Thoracic aorta (tissue), 2 donors: ENCODE measurements around the gene ANKS6. TPM values are rescaled to one million over a fixed set of nuclear protein-coding genes. Genes with fewer than 3 reads are reported as not detected.

Experiments used
- ATAC-seq: fragments of 150-250 bp; one replicate; pipeline ENCODE4 v1.8.0; 2017; ENCODE audit warnings: low read depth; ENCODE audit not compliant: insufficient number of reproducible peaks, low FRiP score
- DNase-seq: peaks from one replicate; pipeline ENCODE4 v3.0.0-alpha.2; 2020; ENCODE audit warnings: low spot score
- H3K27ac ChIP-seq, 2 donors: fragments of 200-600 bp; sonication (generic); 1 replicate in 1 of 2; 2 replicates in 1 of 2; pipeline ENCODE4 v1.5.1; 2016; ENCODE audit warnings: mild to moderate bottlenecking in 2 of 2, moderate library complexity in 2 of 2
- H3K27me3 ChIP-seq: fragments of 200-600 bp; sonication (generic); replicated peaks from 2 replicates; pipeline ENCODE4 v1.6.0; 2016; ENCODE audit warnings: mild to moderate bottlenecking; ENCODE audit not compliant: insufficient read depth
- H3K36me3 ChIP-seq: fragments of 200-600 bp; sonication (generic); one replicate; pipeline ENCODE4 v1.5.1; 2016
- H3K4me1 ChIP-seq, 2 donors: fragments of 200-600 bp; sonication (generic); 1 replicate in 1 of 2; 2 replicates in 1 of 2; pipeline versions ENCODE4 v1.5.1 to v1.6.0; 2016; ENCODE audit warnings: low read depth in 2 of 2, mild to moderate bottlenecking in 1 of 2; ENCODE audit not compliant: control insufficient read depth in 1 of 2
- H3K4me3 ChIP-seq: fragments of 200-600 bp; sonication (generic); 2 replicates; pipeline ENCODE4 v1.5.1; 2016; ENCODE audit warnings: mild to moderate bottlenecking
- H3K9me3 ChIP-seq: fragments of 200-600 bp; sonication (generic); 2 replicates; pipeline ENCODE4 v1.5.1; 2016
- total RNA-seq, 2 donors: library from RNA; depleted of rRNA; stranded (reverse); fragments of >200 nt; gene quantifications; one replicate each; pipeline versions ENCODE4 v1.1.0 to v1.2.3, GENCODE V29; 2016
- TF ChIP-seq, protein P1 (sequence below): fragments of 200-600 bp; sonication (generic); IDR thresholded peaks from one replicate; pipeline ENCODE4 v1.5.1; 2019; ENCODE audit warnings: antibody characterized with exemption

Gene ANKS6
- total RNA-seq, 2 donors from 2014 or later, result 35.1 to 45.8 TPM

DNA sequence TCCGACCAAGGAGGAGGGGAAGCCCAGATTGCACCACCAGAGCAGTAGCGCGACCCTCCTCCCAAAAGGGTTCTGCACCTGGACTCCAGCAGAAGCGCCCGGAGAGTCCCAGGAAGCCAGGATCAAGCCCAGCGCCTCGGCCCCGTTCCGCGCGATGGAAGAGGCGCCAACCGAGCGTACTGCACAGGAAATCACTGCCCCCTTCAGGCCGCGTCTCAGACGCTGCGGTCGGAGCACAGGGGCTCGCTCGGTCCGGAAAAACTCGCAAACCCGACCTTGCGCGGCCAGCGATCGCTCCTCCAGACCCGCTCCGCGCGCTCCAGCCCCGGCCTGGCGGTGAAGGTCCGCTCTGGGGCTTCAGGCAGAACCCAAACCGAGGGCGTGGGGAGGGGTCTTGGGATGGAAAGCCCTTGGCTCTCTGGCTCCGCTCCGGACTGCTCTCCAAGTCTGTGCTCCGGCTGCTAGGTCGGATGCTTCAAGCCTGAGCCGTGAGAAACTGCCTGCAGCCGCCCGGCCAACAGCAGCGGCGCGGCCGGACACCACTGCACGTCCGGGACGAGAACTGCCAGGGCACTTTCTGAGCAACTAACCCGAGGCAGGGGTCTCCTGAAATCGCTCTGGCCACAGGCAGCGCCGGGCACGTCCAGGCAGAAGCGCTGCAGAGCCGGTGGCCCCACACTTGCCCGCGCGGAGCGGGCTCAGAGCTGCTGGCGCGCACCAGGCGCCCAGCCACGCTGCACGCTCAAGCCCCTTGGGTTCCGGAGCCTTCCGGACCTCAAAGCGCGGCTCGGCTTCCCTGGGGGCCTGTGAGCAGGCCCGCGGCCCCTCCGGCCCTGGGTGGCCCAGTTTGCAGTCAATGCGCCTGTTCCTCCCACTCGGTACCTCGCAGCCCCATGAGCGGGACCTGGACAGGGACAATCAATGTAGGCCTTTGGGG lies 88.9 kb downstream of the ANKS6 start:
- peaks cover 0 to 19% of the 10 kb centered on the region in 2 donors for H3K4me1 ChIP-seq
- TF ChIP-seq, protein P1, sequence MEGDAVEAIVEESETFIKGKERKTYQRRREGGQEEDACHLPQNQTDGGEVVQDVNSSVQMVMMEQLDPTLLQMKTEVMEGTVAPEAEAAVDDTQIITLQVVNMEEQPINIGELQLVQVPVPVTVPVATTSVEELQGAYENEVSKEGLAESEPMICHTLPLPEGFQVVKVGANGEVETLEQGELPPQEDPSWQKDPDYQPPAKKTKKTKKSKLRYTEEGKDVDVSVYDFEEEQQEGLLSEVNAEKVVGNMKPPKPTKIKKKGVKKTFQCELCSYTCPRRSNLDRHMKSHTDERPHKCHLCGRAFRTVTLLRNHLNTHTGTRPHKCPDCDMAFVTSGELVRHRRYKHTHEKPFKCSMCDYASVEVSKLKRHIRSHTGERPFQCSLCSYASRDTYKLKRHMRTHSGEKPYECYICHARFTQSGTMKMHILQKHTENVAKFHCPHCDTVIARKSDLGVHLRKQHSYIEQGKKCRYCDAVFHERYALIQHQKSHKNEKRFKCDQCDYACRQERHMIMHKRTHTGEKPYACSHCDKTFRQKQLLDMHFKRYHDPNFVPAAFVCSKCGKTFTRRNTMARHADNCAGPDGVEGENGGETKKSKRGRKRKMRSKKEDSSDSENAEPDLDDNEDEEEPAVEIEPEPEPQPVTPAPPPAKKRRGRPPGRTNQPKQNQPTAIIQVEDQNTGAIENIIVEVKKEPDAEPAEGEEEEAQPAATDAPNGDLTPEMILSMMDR, result no peak
- no peak overlapping the region for H3K27ac ChIP-seq
- ATAC-seq, result no peak
- no peaks in the 10 kb centered on the region for H3K27me3 ChIP-seq
- no peaks in the 10 kb centered on the region for H3K36me3 ChIP-seq
- no peak for DNase-seq
- no peaks in the 10 kb centered on the region for H3K9me3 ChIP-seq
- H3K4me3 ChIP-seq, result no peak overlapping the region

DNA sequence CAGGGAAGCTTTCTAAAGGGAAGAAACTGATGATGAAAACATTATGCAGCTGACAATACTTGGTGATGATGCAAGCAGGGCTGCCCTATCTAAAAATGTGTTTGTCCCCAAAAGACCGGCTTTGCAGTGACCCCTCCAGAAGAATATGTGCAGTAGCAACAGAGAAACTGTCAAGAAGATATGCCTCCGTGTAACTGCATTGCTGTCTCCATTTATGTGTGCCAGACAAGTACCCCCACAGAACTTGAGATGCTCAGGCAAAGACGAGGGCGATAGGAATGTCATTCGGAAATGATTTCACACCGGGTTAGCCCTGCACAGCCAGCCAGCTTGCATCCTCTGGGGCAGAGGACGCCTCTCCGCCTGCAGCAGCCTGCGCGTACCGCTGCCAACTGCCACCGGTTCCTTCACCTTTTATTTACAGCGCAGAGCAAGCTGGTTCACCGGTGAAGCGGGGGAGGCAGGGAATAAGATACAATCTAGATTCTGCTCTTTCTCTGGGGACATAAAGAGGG lies 89.6 kb downstream of the ANKS6 start:
- ATAC-seq, result no peak
- no peak for DNase-seq
- no peaks in the 10 kb centered on the region for H3K27me3 ChIP-seq

DNA sequence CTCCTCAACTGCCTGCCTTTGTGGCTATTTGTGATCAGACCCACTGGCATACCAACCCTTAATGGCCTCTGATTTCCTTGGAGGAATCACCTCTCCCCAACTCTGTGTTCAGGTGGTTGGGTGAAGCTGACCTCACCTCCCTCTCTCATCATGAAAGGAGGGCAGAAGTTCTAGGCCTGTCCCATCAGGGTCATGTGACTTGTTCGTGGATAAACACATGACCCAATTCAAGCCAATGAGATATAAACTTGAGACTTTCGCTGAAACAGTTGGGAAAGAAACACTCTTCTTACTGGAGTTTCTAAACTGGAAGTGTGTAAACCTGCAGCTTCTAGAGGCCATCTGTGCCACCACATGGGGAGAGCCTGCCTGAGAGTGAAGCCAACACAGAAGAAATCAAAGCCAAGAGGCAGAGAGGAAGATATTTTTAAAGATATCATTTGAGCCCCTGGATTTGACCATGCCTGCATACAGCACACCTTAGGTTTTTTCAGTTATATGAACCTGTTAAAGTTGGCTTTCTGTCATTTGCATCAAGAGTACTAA lies 93.4 kb downstream of the ANKS6 start:
- no peak overlapping the region for H3K4me3 ChIP-seq
- DNase-seq (no peak), ATAC-seq (no peak)
- H3K27ac ChIP-seq, result no peak overlapping the region
- H3K9me3 ChIP-seq, result no peaks in the 10 kb centered on the region
- H3K27me3 ChIP-seq, result no peaks in the 10 kb centered on the region
- TF ChIP-seq, protein P1, result no peak
- H3K36me3 ChIP-seq, result no peaks in the 10 kb centered on the region
- H3K4me1 ChIP-seq, result peaks cover 0 to 10% of the 10 kb centered on the region in 2 donors

More for the DNA sequence above, 89.6 kb downstream of the ANKS6 start:
- TF ChIP-seq, protein P1, result no peak
- H3K27ac ChIP-seq, result no peak overlapping the region
- H3K4me3 ChIP-seq, result no peak overlapping the region
- H3K36me3 ChIP-seq, result no peaks in the 10 kb centered on the region
- H3K4me1 ChIP-seq, result peaks cover 0 to 19% of the 10 kb centered on the region in 2 donors
- no peaks in the 10 kb centered on the region for H3K9me3 ChIP-seq

DNA sequence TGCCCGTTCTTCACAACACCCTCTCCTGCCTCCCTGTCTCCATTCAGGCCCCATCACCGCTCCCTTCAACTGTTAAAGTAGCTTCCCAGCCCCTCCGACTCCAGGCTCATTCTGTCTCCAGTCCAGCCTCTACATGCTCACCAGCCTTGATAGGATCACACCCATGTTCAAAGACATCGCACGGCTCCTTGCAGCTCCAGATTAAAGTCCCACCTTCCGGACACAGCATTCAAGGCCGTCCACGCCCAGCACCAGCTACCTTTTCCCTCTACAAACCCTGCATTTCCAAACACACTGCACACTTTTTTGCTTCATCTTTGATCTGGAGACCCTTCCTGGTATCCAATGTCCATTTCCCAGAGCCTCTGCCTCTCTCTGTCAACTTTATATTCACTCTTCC lies 94.0 kb downstream of the ANKS6 start:
- Histone ChIP-seq H3K27me3 (no peaks in the 10 kb centered on the region), H3K9me3 (no peaks in the 10 kb centered on the region), H3K4me3 (no peak overlapping the region), H3K36me3 (no peaks in the 10 kb centered on the region), H3K4me1 (peaks cover 0 to 5% of the 10 kb centered on the region in 2 donors), H3K27ac (no peak overlapping the region)
- TF ChIP-seq, protein P1, result no peak
- no peak for DNase-seq
- no peak for ATAC-seq

DNA sequence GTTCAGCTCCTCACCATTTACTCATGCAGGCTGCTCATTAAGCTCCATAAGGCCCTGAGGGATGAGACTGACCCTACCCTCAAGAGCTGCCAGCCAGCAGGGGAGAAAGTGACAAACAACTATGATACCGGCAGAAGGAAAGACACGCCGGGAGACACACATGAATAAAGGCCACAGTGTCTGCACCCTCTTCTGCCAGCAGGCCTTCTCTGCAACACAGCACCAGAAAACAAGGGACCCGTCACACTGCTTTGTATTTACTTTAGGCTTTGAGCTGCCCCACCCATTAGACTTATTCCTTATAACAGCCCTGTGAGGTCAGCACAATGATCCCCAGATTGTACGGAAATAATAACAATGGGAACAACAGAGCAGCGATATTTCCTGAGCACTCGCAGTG lies 94.8 kb downstream of the ANKS6 start:
- Histone ChIP-seq H3K4me3 (no peak overlapping the region), H3K27me3 (no peaks in the 10 kb centered on the region), H3K4me1 (no peaks in the 10 kb centered on the region), H3K27ac (no peak overlapping the region), H3K36me3 (no peaks in the 10 kb centered on the region), H3K9me3 (no peaks in the 10 kb centered on the region)
- ATAC-seq, result no peak
- DNase-seq, result no peak
- TF ChIP-seq, protein P1, result no peak
